ENCODE data around the gene CNDP1.

DNA sequence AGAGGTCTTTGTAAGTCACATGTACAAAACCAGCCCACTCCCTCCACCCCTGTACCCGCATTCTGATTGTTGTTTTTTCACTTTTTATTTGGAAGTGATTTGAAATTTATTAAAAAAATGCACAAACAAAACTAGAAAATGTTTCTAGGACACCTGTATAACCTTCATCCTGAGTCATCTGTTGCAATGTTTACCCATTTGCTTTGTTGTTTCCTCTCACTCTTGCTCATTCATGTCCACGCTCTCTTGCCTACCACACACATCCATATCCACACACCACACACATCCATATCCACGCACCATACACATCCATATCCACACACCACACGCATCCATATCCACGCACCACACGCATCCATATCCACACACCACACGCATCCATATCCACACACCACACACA lies 82.2 kb downstream of the CNDP1 start:
- TF ChIP-seq CTCF (IDR thresholded peaks at IDR 0.05): no peak
- no peak for TF ChIP-seq EZH2phosphoT487 (IDR thresholded peaks at IDR 0.05; ENCODE audit: borderline replicate concordance, low read depth)
- TF ChIP-seq POLR2AphosphoS5 (IDR thresholded peaks at IDR 0.05; ENCODE audit: low read depth, low read length): no peak
- TF ChIP-seq TAF1 (IDR thresholded peaks at IDR 0.05; ENCODE audit: borderline replicate concordance, low read depth, low read length): no peak
- TF ChIP-seq USF2 (IDR thresholded peaks at IDR 0.05; ENCODE audit: borderline replicate concordance, low read depth, low read length): no peak
- no peak for TF ChIP-seq JUND (IDR thresholded peaks at IDR 0.05)
- TF ChIP-seq TCF12 (IDR thresholded peaks at IDR 0.05): no peak
- TF ChIP-seq CHD2 (IDR thresholded peaks at IDR 0.05; ENCODE audit: low read length, partially characterized antibody): no peak
- no peak for TF ChIP-seq MXI1 (IDR thresholded peaks at IDR 0.05; ENCODE audit: low read depth, low read length)
- TF ChIP-seq, protein P1, sequence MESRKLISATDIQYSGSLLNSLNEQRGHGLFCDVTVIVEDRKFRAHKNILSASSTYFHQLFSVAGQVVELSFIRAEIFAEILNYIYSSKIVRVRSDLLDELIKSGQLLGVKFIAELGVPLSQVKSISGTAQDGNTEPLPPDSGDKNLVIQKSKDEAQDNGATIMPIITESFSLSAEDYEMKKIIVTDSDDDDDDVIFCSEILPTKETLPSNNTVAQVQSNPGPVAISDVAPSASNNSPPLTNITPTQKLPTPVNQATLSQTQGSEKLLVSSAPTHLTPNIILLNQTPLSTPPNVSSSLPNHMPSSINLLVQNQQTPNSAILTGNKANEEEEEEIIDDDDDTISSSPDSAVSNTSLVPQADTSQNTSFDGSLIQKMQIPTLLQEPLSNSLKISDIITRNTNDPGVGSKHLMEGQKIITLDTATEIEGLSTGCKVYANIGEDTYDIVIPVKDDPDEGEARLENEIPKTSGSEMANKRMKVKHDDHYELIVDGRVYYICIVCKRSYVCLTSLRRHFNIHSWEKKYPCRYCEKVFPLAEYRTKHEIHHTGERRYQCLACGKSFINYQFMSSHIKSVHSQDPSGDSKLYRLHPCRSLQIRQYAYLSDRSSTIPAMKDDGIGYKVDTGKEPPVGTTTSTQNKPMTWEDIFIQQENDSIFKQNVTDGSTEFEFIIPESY (IDR thresholded peaks at IDR 0.05; ENCODE audit: borderline replicate concordance, low read depth): no peak
- TF ChIP-seq RXRA (IDR thresholded peaks at IDR 0.05; ENCODE audit: borderline replicate concordance, low read depth): no peak
- no peak for TF ChIP-seq FOXM1 (IDR thresholded peaks at IDR 0.05; ENCODE audit: low read depth)
- TF ChIP-seq EP300 (IDR thresholded peaks at IDR 0.05; ENCODE audit: borderline replicate concordance in 1 of 2, low read depth in 1 of 2, low read length in 1 of 2): no peak
- TF ChIP-seq IRF3 (IDR thresholded peaks at IDR 0.05; ENCODE audit: low read depth, low read length): no peak
